Endothelial cell (in vitro differentiated cells): ENCODE measurements around the gene CACNA1C. TPM values are rescaled to one million over a fixed set of nuclear protein-coding genes. Genes with fewer than 3 reads are reported as not detected.

ENCODE experiments used
- DNase-seq: peaks from one replicate; pipeline ENCODE4 v3.0.0; 2021; ENCODE audit warnings: low spot score
- H3K27ac Mint-ChIP-seq: one replicate; pipeline ENCODE4 v1.8.0; 2021; ENCODE audit warnings: mixed read lengths, inconsistent platforms; ENCODE audit not compliant: unreplicated experiment
- H3K27me3 Mint-ChIP-seq: one replicate; pipeline ENCODE4 v1.8.0; 2021; ENCODE audit warnings: mild to moderate bottlenecking, moderate library complexity, mixed read lengths, inconsistent platforms; ENCODE audit not compliant: unreplicated experiment
- H3K36me3 Mint-ChIP-seq: one replicate; pipeline ENCODE4 v1.8.0; 2021; ENCODE audit warnings: mild to moderate bottlenecking, low read depth, mixed read lengths, inconsistent platforms; ENCODE audit not compliant: unreplicated experiment
- H3K4me1 Mint-ChIP-seq: one replicate; pipeline ENCODE4 v1.8.0; 2021; ENCODE audit warnings: mild to moderate bottlenecking, mixed read lengths, inconsistent platforms; ENCODE audit not compliant: unreplicated experiment
- H3K4me3 Mint-ChIP-seq: one replicate; pipeline ENCODE4 v1.8.0; 2021; ENCODE audit warnings: mild to moderate bottlenecking, mixed read lengths, inconsistent platforms; ENCODE audit not compliant: unreplicated experiment
- H3K9me3 Mint-ChIP-seq: one replicate; pipeline ENCODE4 v1.8.0; 2021; ENCODE audit warnings: mixed read lengths, inconsistent platforms; ENCODE audit not compliant: unreplicated experiment
- CTCF ChIP-seq: fragments of 200-600 bp; sonication (generic); IDR thresholded peaks from one replicate; pipeline ENCODE4 v1.5.0; 2021; ENCODE audit warnings: antibody characterized with exemption; ENCODE audit not compliant: unreplicated experiment
- total RNA-seq: library from RNA; stranded (reverse); fragmentation: NEBNext Ultra II Directional; extraction: Animal tissue kit (Norgen Biotek cat#: 25700); gene quantifications from one replicate; pipeline ENCODE4 v1.2.1, GENCODE V29; 2021; ENCODE audit not compliant: unreplicated experiment

CACNA1C gene
- total RNA-seq, 1 donor from 2014 or later, result 11.1 TPM

- no peak for TF ChIP-seq CTCF
- Mint-ChIP-seq H3K36me3 (no peaks in the 10 kb centered on the region), H3K27me3 (peaks cover 3% of the 10 kb centered on the region), H3K4me3 (no peak overlapping the region), H3K4me1 (peaks cover 14% of the 10 kb centered on the region), H3K27ac (no peak overlapping the region), H3K9me3 (no peaks in the 10 kb centered on the region)
- no peak for DNase-seq
These were observed 508.6 kb downstream of the CACNA1C start for GRCh38 chr12:2561367-2561766.

- no peaks in the 10 kb centered on the region for H3K36me3 Mint-ChIP-seq
- TF ChIP-seq CTCF, result no peak
- peaks cover 2% of the 10 kb centered on the region for H3K27me3 Mint-ChIP-seq
- no peaks in the 10 kb centered on the region for H3K9me3 Mint-ChIP-seq
- H3K27ac Mint-ChIP-seq, result no peak overlapping the region
- DNase-seq, result no peak
- peaks cover 14% of the 10 kb centered on the region for H3K4me1 Mint-ChIP-seq
- H3K4me3 Mint-ChIP-seq, result no peak overlapping the region
These were observed 509.6 kb downstream of the CACNA1C start for GRCh38 chr12:2562400-2562799.

GRCh38 chr12:2563709-2564108 is 510.9 kb downstream of the CACNA1C start:
- H3K4me1 Mint-ChIP-seq, result peaks cover 14% of the 10 kb centered on the region
- H3K4me3 Mint-ChIP-seq, result no peak overlapping the region
- no peak for TF ChIP-seq CTCF
- peaks cover 2% of the 10 kb centered on the region for H3K27me3 Mint-ChIP-seq
- DNase-seq, result no peak
- H3K36me3 Mint-ChIP-seq, result no peaks in the 10 kb centered on the region
- no peaks in the 10 kb centered on the region for H3K9me3 Mint-ChIP-seq
- no peak overlapping the region for H3K27ac Mint-ChIP-seq

GRCh38 chr12:2566161-2566560 is 513.4 kb downstream of the CACNA1C start:
- TF ChIP-seq CTCF, result no peak
- Mint-ChIP-seq H3K27me3 (peaks cover 2% of the 10 kb centered on the region), H3K27ac (no peak overlapping the region), H3K4me1 (peaks cover 9% of the 10 kb centered on the region), H3K36me3 (no peaks in the 10 kb centered on the region), H3K4me3 (no peak overlapping the region), H3K9me3 (no peaks in the 10 kb centered on the region)
- DNase-seq, result no peak

- Mint-ChIP-seq H3K9me3 (no peaks in the 10 kb centered on the region), H3K27me3 (peaks cover 2% of the 10 kb centered on the region), H3K4me1 (no peaks in the 10 kb centered on the region), H3K27ac (no peak overlapping the region), H3K36me3 (no peaks in the 10 kb centered on the region), H3K4me3 (no peak overlapping the region)
- no peak for TF ChIP-seq CTCF
- DNase-seq, result no peak
These were observed 514.9 kb downstream of the CACNA1C start for GRCh38 chr12:2567711-2568110.
